Small intestine (tissue), 7 donors: ENCODE data around the gene VMO1. TPM values are rescaled to one million over a fixed set of nuclear protein-coding genes. Genes with fewer than 3 reads are reported as not detected.

Source experiments
- DNase-seq, 2 donors: peaks; one replicate each; pipeline versions ENCODE4 v3.0.0 to v3.0.0-alpha.2; 2013
- FAIRE-seq: peaks from 2 replicates; lab custom pipeline; 2012; peaks lifted over from hg19 to GRCh38; lab: Jason Lieb, UNC
- H3K27ac ChIP-seq, 3 donors: one replicate each; pipeline ENCODE4 v1.5.1; 2013; ENCODE audit warnings: low read length in 2 of 3, mild to moderate bottlenecking in 2 of 3, control low read depth in 1 of 3, inconsistent platforms in 1 of 3, low read depth in 1 of 3, moderate library complexity in 1 of 3
- H3K27me3 ChIP-seq, 3 donors: one replicate each; pipeline ENCODE4 v1.6.1; 2013; ENCODE audit warnings: low read length in 3 of 3, inconsistent platforms in 1 of 3; ENCODE audit not compliant: control insufficient read depth in 3 of 3, insufficient read depth in 3 of 3
- H3K36me3 ChIP-seq, 3 donors: one replicate each; pipeline ENCODE4 v1.6.1; 2013; ENCODE audit warnings: low read length in 3 of 3, inconsistent platforms in 1 of 3, low read depth in 1 of 3, mild to moderate bottlenecking in 1 of 3, moderate library complexity in 1 of 3; ENCODE audit not compliant: control insufficient read depth in 3 of 3, insufficient read depth in 2 of 3
- H3K4me1 ChIP-seq, 3 donors: one replicate each; pipeline ENCODE4 v1.6.1; 2013; ENCODE audit warnings: low read length in 2 of 3, inconsistent platforms in 1 of 3, low read depth in 1 of 3, mild to moderate bottlenecking in 1 of 3, moderate library complexity in 1 of 3; ENCODE audit not compliant: control insufficient read depth in 3 of 3, insufficient read depth in 2 of 3
- H3K4me3 ChIP-seq, 3 donors: one replicate each; pipeline ENCODE4 v1.5.1; 2013; ENCODE audit warnings: low read length in 3 of 3, control low read depth in 1 of 3, inconsistent platforms in 1 of 3, low read depth in 1 of 3, mild to moderate bottlenecking in 1 of 3, moderate library complexity in 1 of 3
- H3K9me3 ChIP-seq, 2 donors: one replicate each; pipeline ENCODE4 v1.6.1; 2013; ENCODE audit warnings: low read depth in 1 of 2, low read length in 1 of 2; ENCODE audit not compliant: control insufficient read depth in 2 of 2, insufficient read depth in 1 of 2
- WGBS, 3 donors: extraction: QIAGEN DNeasy Blood & Tissue Kit; methylation state at CpG; one replicate each; pipeline ENCODE4 v1.1.7; 2013; 5-methylcytosine and 5-hydroxymethylcytosine counted together
- polyA plus RNA-seq, 4 donors: library from polyadenylated mRNA; stranded (reverse) in 3 of 4; unstranded in 1 of 4; fragments of 200-250 nt in 3 of 4; fragments of 120-200 nt in 1 of 4; gene quantifications; one replicate each; pipeline versions ENCODE4 v1.2.1 to v1.2.3, GENCODE V29; 2013
- donor health status: healthy with polysubstance abuse.
- donor health status: control.
- donor health status: control.
- donor health status: Bipolar disorder and iron deficiency.
- donor health status: healthy.

The VMO1 gene
- polyA plus RNA-seq, 4 donors, result 1.3 to 6.9 (median 4.2) TPM

DNA sequence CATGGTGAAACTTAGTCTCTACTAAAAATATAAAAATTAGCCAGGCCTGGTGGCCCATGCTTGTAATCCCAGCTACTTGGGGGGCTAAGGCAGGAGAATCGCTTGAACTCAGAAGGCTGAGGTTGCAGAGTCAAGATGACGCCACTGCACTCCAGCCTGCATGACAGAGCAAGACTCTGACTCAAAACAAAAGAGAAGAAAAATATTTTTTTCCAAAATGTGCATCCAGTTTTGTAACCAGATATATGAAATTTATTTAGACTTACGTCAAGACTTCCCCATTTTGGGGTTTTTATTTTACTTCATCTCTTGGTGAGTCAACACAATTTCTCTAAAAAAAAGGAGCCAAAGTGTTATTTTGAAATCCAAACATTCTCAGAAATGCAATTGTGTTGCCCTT lies 20.0 kb downstream of the VMO1 start:
- H3K4me3 ChIP-seq, result no peak overlapping the region
- 85 to 90% (median 86%) methylated on average over 3 of the region's 3 CpGs for WGBS, 3 donors
- H3K27ac ChIP-seq, result peak overlapping the region in 1 of 3 donors; percentile 58
- no peaks in the 10 kb centered on the region for H3K27me3 ChIP-seq
- H3K36me3 ChIP-seq, result no peaks in the 10 kb centered on the region
- H3K9me3 ChIP-seq, result no peaks in the 10 kb centered on the region
- FAIRE-seq (no peak), DNase-seq (no peak)
- peaks cover 0 to 13% (median 6%) of the 10 kb centered on the region in 3 donors for H3K4me1 ChIP-seq

DNA sequence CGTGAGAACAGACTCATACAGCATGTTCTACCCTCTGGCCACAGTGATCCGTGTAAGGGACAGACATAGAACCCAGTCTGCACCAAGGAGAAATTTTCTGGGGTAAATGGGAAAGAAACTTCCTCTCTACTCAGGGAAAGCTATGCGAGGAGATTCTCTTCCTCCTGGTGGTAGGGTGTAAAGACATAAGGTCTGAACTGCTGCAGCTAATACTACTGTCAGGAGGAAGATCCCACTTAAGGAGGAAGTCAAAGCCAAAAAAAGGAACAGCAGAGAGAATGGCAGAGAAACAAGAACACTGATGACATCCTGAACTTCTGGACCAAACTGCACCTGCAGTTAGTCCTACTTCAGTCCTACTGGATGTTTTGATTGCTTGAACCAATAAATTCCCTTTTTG lies 21.6 kb downstream of the VMO1 start:
- Histone ChIP-seq H3K4me3 (no peak overlapping the region), H3K4me1 (peaks cover 0 to 2% (median 0%) of the 10 kb centered on the region in 3 donors), H3K27me3 (no peaks in the 10 kb centered on the region), H3K27ac (peak overlapping the region in 1 of 3 donors; percentile 37), H3K9me3 (no peaks in the 10 kb centered on the region), H3K36me3 (no peaks in the 10 kb centered on the region)
- no peak for DNase-seq
- WGBS, 3 donors, result 59 to 81% (median 72%) methylated on average over 3 of the region's 3 CpGs
- no peak for FAIRE-seq

DNA sequence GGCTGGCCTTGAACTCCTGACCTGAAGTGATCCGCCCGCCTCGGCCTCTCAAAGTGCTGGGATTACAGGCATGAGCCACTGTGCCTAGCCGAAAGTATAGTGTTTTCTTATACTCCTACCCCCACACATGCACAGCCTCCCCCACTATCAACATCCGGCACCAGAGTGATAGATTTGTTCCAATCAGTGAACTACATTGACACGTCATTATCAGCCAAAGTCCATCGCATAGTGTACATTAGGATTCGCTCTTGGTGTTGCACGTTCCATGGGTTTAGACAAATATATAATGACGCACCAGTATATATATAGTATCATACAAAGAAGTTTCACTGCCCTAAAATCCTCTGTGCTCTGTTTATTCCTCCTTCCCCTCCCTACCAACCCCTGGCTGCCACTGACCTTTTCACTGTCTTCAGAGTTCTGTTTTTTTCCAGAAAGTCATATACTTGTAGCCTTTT lies 26.4 kb downstream of the VMO1 start:
- Histone ChIP-seq H3K27ac (peak overlapping the region in 1 of 3 donors; percentile 60), H3K36me3 (no peaks in the 10 kb centered on the region), H3K9me3 (no peaks in the 10 kb centered on the region), H3K4me3 (no peak overlapping the region), H3K27me3 (peaks cover 0 to 4% (median 4%) of the 10 kb centered on the region in 3 donors), H3K4me1 (no peaks in the 10 kb centered on the region)
- FAIRE-seq (no peak), DNase-seq (peak; percentile 93 to 97)
- WGBS, 3 donors, result 12 to 41% (median 39%) methylated on average over 10 of the region's 10 CpGs

DNA sequence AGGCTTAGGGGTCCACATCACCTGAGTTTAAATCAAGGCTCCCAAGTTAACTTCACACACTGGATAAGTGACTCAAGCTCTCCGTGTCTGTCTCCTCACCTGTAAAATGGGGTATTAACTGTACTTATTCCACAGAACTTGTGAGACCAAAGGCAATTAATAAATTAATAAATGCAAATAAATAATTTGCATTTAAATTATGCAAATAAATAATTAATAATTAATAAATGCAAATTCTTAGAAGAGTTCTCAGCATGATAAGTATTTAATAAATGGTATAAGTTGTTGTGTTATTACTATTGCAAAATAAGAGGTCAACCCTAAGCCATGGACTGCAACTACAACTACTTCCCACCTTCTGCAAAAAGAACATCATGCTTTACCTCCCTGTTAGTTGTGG lies 32.8 kb downstream of the VMO1 start:
- H3K9me3 ChIP-seq, result no peaks in the 10 kb centered on the region
- H3K4me1 ChIP-seq, result no peaks in the 10 kb centered on the region
- H3K27me3 ChIP-seq, result peaks cover 0 to 10% (median 6%) of the 10 kb centered on the region in 3 donors
- FAIRE-seq, result no peak
- no peak for DNase-seq
- H3K4me3 ChIP-seq, result no peak overlapping the region
- 79 to 90% (median 88%) methylated on average over 1 of the region's 1 CpG for WGBS, 3 donors
- H3K36me3 ChIP-seq, result no peaks in the 10 kb centered on the region
- no peak overlapping the region for H3K27ac ChIP-seq

DNA sequence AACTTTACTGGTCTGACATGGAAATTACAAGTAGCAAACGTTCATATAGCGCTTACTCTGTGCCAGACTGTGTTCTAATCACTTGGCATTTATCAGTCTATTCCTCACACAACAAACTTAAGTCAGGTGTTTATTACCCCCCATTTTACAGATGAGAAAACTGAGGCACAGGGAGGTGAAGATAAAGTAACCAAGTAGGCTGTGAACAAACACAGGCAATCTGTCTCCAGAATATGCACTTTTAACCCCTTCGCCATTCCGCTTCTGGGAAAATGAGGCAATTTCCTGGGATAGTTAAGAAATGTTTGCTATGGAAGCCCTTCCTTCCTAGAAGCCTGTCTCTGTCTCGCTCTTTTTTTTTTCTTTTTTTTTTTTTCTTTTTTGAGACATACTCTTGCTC lies 34.2 kb downstream of the VMO1 start:
- 64 to 75% (median 68%) methylated on average over 5 of the region's 5 CpGs for WGBS, 3 donors
- Histone ChIP-seq H3K4me3 (no peak overlapping the region), H3K36me3 (no peaks in the 10 kb centered on the region), H3K27ac (no peak overlapping the region), H3K4me1 (no peaks in the 10 kb centered on the region), H3K27me3 (peaks cover 0 to 10% (median 6%) of the 10 kb centered on the region in 3 donors), H3K9me3 (no peaks in the 10 kb centered on the region)
- DNase-seq, result no peak
- no peak for FAIRE-seq

DNA sequence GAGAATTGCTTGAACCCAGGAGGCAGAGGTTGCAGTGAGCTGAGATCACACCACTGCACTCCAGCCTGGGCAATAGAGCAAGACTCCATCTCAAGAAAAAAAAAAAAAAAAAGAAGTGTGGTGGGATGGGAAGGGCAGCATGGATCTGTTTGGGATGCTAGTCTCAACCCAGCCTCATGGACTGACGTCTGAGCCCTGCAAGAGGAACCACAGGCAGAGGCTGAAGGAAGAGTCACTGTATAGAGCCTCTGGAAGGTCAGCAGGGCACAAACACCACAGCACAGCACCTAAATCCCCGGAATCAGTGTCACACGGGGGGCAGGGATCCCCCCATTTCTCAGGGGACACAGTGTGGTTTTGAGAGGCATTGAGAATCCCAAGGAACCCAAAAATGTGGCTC lies 35.6 kb downstream of the VMO1 start:
- H3K4me3 ChIP-seq, result no peak overlapping the region
- no peaks in the 10 kb centered on the region for H3K4me1 ChIP-seq
- no peaks in the 10 kb centered on the region for H3K9me3 ChIP-seq
- H3K36me3 ChIP-seq, result no peaks in the 10 kb centered on the region
- H3K27ac ChIP-seq, result no peak overlapping the region
- peaks cover 0 to 20% (median 6%) of the 10 kb centered on the region in 3 donors for H3K27me3 ChIP-seq
- 37 to 50% (median 41%) methylated on average over 3 of the region's 3 CpGs for WGBS, 3 donors
- FAIRE-seq (no peak), DNase-seq (no peak)

DNA sequence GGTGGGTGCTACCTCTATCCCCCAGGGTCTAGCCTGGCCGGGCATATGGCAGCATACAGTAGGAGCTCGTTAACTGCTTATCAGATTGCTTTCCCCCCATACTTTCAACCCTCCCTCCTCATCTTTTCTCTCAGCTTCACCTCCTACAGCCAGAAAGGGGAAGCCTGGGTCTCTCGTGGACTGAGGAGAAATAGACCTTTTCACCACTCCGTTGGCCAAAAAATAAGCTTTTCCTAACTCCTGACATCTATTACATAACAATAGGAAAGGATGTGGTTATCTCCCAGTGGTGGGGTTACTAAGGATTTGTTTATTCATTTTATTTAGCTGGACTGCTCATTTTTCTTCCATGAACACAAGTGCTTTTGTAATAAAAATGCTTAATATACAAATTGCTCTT lies 37.5 kb downstream of the VMO1 start:
- DNase-seq, result no peak
- Histone ChIP-seq H3K36me3 (peaks cover 0 to 4% (median 0%) of the 10 kb centered on the region in 3 donors), H3K27ac (no peak overlapping the region), H3K4me1 (peaks cover 0 to 9% (median 3%) of the 10 kb centered on the region in 3 donors), H3K9me3 (no peaks in the 10 kb centered on the region), H3K27me3 (peaks cover 0 to 31% (median 3%) of the 10 kb centered on the region in 3 donors), H3K4me3 (no peak overlapping the region)
- 53 to 74% (median 65%) methylated on average over 4 of the region's 4 CpGs for WGBS, 3 donors
- FAIRE-seq, result no peak

DNA sequence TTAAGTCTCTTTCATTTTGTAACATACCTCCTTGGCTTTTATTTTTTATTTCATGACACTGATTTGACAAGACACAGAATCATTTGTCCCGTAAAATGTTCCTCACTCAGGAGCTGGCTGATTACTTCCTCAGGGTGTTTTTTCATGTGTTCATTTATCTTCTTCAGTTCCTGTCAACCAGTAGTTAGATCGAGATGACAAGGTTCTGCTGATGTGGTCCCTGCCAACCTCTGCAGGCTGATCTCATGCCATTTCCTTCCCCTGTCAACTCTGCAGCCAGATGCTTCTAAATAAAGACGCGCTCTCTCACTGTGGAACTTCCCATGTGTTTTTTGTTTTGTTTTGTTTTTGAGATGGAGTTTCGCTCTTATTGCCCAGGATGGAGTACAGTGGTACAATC lies 38.3 kb downstream of the VMO1 start:
- H3K4me1 ChIP-seq, result peaks cover 0 to 9% (median 3%) of the 10 kb centered on the region in 3 donors
- no peak overlapping the region for H3K27ac ChIP-seq
- no peak overlapping the region for H3K4me3 ChIP-seq
- H3K36me3 ChIP-seq, result peaks cover 0 to 4% (median 0%) of the 10 kb centered on the region in 3 donors
- H3K27me3 ChIP-seq, result peaks cover 0 to 36% (median 3%) of the 10 kb centered on the region in 3 donors
- H3K9me3 ChIP-seq, result no peaks in the 10 kb centered on the region
- FAIRE-seq (no peak), DNase-seq (no peak)
- WGBS, 3 donors, result 41 to 65% (median 46%) methylated on average over 5 of the region's 5 CpGs
